PC-9 (cell line): ENCODE results near the gene SCRN2. TPM values are rescaled to one million over a fixed set of nuclear protein-coding genes. Genes with fewer than 3 reads are reported as not detected.

ENCODE experiments used
- Bru-seq: library from RNA; stranded (reverse); fragments of 400-500 nt; gene quantifications from one replicate; lab custom pipeline; 2021; lab: Mats Ljungman, UMichigan
- BruChase-seq, 2 experiments: library from RNA; stranded (reverse); fragments of 400-500 nt; gene quantifications; one replicate each; lab custom pipeline; 2021; lab: Mats Ljungman, UMichigan
- BruUV-seq: library from RNA; stranded (reverse); fragments of 400-500 nt; replicated peaks from 2 replicates; lab custom pipeline; 2021; lab: Mats Ljungman, UMichigan
- CTCF ChIA-PET: fragments of 300-600 bp; sonication (Branson Sonifier 250); formaldehyde crosslinking; loops from one replicate; lab custom pipeline; 2022; ENCODE audit warnings: antibody characterized with exemption; lab: Charles Lee
- POLR2A ChIA-PET: fragments of 300-600 bp; sonication (Branson Sonifier 250); formaldehyde crosslinking; loops from one replicate; lab custom pipeline; 2022; ENCODE audit warnings: antibody characterized with exemption; ENCODE audit not compliant: unreplicated experiment; lab: Charles Lee
- DNase-seq, 2 experiments: peaks; one replicate each; pipeline versions ENCODE4 v3.0.0 to v3.0.0-alpha.2; 2015 to 2022; ENCODE audit warnings: mixed read lengths in 1 of 2
- H2AFZ ChIP-seq: fragments of 200-600 bp; sonication (generic); 2 replicates; pipeline ENCODE4 v1.8.1; 2017; ENCODE audit warnings: antibody characterized with exemption
- H3F3A ChIP-seq: fragments of 200-600 bp; sonication (generic); 2 replicates; pipeline ENCODE4 v1.8.1; 2017; ENCODE audit warnings: antibody characterized with exemption, mild to moderate bottlenecking, low read depth; ENCODE audit not compliant: insufficient read depth
- H3K27ac ChIP-seq: fragments of 200-600 bp; sonication (generic); 2 replicates; pipeline ENCODE4 v1.6.1; 2016; ENCODE audit warnings: mixed run types
- H3K27me3 ChIP-seq: fragments of 200-600 bp; sonication (generic); 2 replicates; pipeline ENCODE4 v1.6.1; 2016; ENCODE audit warnings: low read depth, mixed run types; ENCODE audit not compliant: insufficient read depth
- H3K36me3 ChIP-seq: fragments of 200-600 bp; sonication (generic); 2 replicates; pipeline ENCODE4 v1.6.1; 2016; ENCODE audit warnings: low read depth, mixed run types
- H3K4me1 ChIP-seq: fragments of 200-600 bp; sonication (generic); replicated peaks from 2 replicates; pipeline ENCODE4 v1.6.1; 2016; ENCODE audit warnings: mixed run types; ENCODE audit not compliant: insufficient read depth
- H3K4me2 ChIP-seq: fragments of 200-600 bp; sonication (generic); 2 replicates; pipeline ENCODE4 v1.6.1; 2017; ENCODE audit warnings: mixed run types
- H3K4me3 ChIP-seq: fragments of 200-600 bp; sonication (generic); 2 replicates; pipeline ENCODE4 v1.6.1; 2016; ENCODE audit warnings: mixed run types
- H3K79me2 ChIP-seq: fragments of 200-600 bp; sonication (generic); 2 replicates; pipeline ENCODE4 v1.6.1; 2017; ENCODE audit warnings: low read depth, mixed run types
- H3K9me2 ChIP-seq: fragments of 200-600 bp; sonication (generic); 2 replicates; pipeline ENCODE4 v1.8.1; 2017; ENCODE audit warnings: mild to moderate bottlenecking; ENCODE audit not compliant: insufficient read depth
- H3K9me3 ChIP-seq: fragments of 200-600 bp; sonication (generic); 2 replicates; pipeline ENCODE4 v1.8.1; 2016; ENCODE audit warnings: low read depth; ENCODE audit not compliant: insufficient read depth
- H4K20me1 ChIP-seq: fragments of 200-600 bp; sonication (generic); 2 replicates; pipeline ENCODE4 v1.8.1; 2017; ENCODE audit not compliant: insufficient read depth
- CTCF ChIP-seq: fragments of 200-600 bp; sonication (generic); conservative IDR thresholded peaks from 2 replicates; pipeline ENCODE4 v1.6.1; 2017; ENCODE audit warnings: mixed run types, antibody characterized with exemption, mild to moderate bottlenecking, moderate library complexity
- EZH2 ChIP-seq: fragments of 200-600 bp; sonication (generic); IDR thresholded peaks from 2 replicates; pipeline ENCODE4 v1.8.0; 2017; ENCODE audit warnings: antibody characterized with exemption, low read depth
- intact Hi-C: fragments of 100-400 bp; cut with micrococcal nuclease; formaldehyde crosslinking; loops from one replicate; pipeline ENCODE4 v1.10.0; 2022; ENCODE audit not compliant: unreplicated experiment
- long read RNA-seq: library from polyadenylated mRNA; stranded (forward); transcript quantifications from one replicate; pipeline ENCODE4 v2.0.0, GENCODE V29; 2022
- total RNA-seq: library from RNA; stranded (reverse); gene quantifications from 2 replicates; pipeline ENCODE4 v1.2.3, GENCODE V29; 2021

SCRN2 gene
- total RNA-seq (31.7 and 43.9 TPM in 2 replicates), Bru-seq, nascent RNA (percentile 53 among the genes with signal in this experiment), BruChase-seq, experiment 1, labeled RNA remaining after a 2-hour chase (percentile 64 among the genes with signal in this experiment), BruChase-seq, experiment 2, labeled RNA remaining after a 6-hour chase (percentile 60 among the genes with signal in this experiment)
- long read RNA-seq, transcript SCRN2-201 (8 exons, 1,548 nt) = major isoform, 28 of 68 reads
- long read RNA-seq, partial matches to known transcripts = 24 of 68 reads
- long read RNA-seq, other reads (novel, unspliced or antisense) = 10 of 68 reads

GRCh38 chr17:47840742-47841487 is at the start of gene SCRN2:
Gene SCRN2 (minus strand): TSS chr17:47841273. CDS start chr17:47840843, 430 bp downstream.
- Histone ChIP-seq H3K27me3 (no peaks in the 10 kb centered on the region), H3K4me2 (peak within 1 kb of the TSS; percentile 99), H2AFZ (peak within 1 kb of the TSS; percentile 99), H4K20me1 (no peaks in the 10 kb centered on the region), H3K4me3 (peak within 1 kb of the TSS; percentile 85), H3K9me2 (no peaks in the 10 kb centered on the region), H3K27ac (peak within 1 kb of the TSS; percentile 23), H3K4me1 (peaks cover 59% of the 10 kb centered on the region), H3F3A (peaks cover 42% of the 10 kb centered on the region), H3K9me3 (no peaks in the 10 kb centered on the region), H3K79me2 (peaks cover 30% of the 10 kb centered on the region), H3K36me3 (peaks cover 2% of the 10 kb centered on the region; the same call in 1 of the 2 replicates)
- POLR2A ChIA-PET = interaction anchor here (0.6 to 0.8 kb wide), 4 partner anchors 9 to 64 kb away, joined by 3 to 4 read pairs (median 3); no protein-coding TSS in a partner anchor
- CTCF ChIA-PET = interaction anchor here (0.6 to 1.9 kb wide), 7 partner anchors 10 to 177 kb away, joined by 3 to 11 read pairs (median 4); partner anchors contain the start of genes CDK5RAP3, LRRC46 and MRPL10
- TF ChIP-seq EZH2 = no peak
- TF ChIP-seq CTCF = peak; percentile 100
- intact Hi-C loops = loop anchor here (1.0 to 2.0 kb wide), 3 partner anchors 49 to 130 kb away; partner anchors contain the start of gene CDK5RAP3
- peak; percentile 81 to 95 for DNase-seq
- no TSS peak for BruUV-seq

GRCh38 chr17:47889734-47890529 is 48.9 kb upstream of the SCRN2 start:
- Histone ChIP-seq H3K4me2 (peak overlapping the region; percentile 31; the same call in 1 of the 2 replicates), H3K9me3 (no peaks in the 10 kb centered on the region), H3K27ac (no peak overlapping the region), H3K79me2 (peaks cover 11% of the 10 kb centered on the region), H3K4me1 (peaks cover 63% of the 10 kb centered on the region), H3K9me2 (no peaks in the 10 kb centered on the region), H3K4me3 (no peak overlapping the region), H3K27me3 (no peaks in the 10 kb centered on the region), H3F3A (peaks cover 46% of the 10 kb centered on the region), H4K20me1 (no peaks in the 10 kb centered on the region), H3K36me3 (no peaks in the 10 kb centered on the region), H2AFZ (no peak overlapping the region)
- CTCF ChIA-PET = interaction anchor here (0.7 to 2.7 kb wide), 7 partner anchors 23 to 60 kb away, joined by 3 to 20 read pairs (median 4); partner anchors contain the start of gene SCRN2
- intact Hi-C loops = loop anchor here (1.0 kb wide), 1 partner anchor 49 kb away; the partner anchor contains the start of gene SCRN2
- POLR2A ChIA-PET = interaction anchor here (0.5 kb wide), 1 partner anchor 44 kb away, joined by 3 read pairs; no protein-coding TSS in a partner anchor
- TF ChIP-seq EZH2 (no peak), CTCF (peak; percentile 95)
- peak; percentile 71 to 74 for DNase-seq
- no TSS peak for BruUV-seq
